ENCODE measurements around the gene CCDC85A.

CCDC85A gene

DNA sequence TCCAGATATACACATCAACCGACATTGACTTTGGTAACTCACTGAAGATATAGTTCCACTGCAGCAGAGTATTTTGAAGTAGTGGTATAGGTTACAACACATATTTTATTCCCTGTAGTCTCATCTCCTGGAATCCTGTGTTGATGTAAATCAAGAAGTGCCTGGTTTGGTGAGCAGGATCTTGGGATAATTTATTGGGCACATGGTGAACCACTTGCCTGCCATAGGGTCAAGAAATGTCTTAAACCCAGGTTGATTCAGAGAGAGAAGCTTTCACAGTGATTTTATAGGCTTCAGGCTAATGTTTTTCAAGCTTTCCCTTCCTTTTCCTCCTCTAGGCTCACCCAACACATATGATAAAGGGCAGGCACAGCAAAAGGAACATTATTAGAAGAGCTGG is 24.6 kb downstream of the CCDC85A start:
- TF ChIP-seq, protein P1, sequence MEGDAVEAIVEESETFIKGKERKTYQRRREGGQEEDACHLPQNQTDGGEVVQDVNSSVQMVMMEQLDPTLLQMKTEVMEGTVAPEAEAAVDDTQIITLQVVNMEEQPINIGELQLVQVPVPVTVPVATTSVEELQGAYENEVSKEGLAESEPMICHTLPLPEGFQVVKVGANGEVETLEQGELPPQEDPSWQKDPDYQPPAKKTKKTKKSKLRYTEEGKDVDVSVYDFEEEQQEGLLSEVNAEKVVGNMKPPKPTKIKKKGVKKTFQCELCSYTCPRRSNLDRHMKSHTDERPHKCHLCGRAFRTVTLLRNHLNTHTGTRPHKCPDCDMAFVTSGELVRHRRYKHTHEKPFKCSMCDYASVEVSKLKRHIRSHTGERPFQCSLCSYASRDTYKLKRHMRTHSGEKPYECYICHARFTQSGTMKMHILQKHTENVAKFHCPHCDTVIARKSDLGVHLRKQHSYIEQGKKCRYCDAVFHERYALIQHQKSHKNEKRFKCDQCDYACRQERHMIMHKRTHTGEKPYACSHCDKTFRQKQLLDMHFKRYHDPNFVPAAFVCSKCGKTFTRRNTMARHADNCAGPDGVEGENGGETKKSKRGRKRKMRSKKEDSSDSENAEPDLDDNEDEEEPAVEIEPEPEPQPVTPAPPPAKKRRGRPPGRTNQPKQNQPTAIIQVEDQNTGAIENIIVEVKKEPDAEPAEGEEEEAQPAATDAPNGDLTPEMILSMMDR (conservative IDR thresholded peaks at IDR 0.05), result no peak
- TF ChIP-seq ZFX (IDR thresholded peaks at IDR 0.05), result no peak
- no peak overlapping the region for H3K27ac ChIP-seq

DNA sequence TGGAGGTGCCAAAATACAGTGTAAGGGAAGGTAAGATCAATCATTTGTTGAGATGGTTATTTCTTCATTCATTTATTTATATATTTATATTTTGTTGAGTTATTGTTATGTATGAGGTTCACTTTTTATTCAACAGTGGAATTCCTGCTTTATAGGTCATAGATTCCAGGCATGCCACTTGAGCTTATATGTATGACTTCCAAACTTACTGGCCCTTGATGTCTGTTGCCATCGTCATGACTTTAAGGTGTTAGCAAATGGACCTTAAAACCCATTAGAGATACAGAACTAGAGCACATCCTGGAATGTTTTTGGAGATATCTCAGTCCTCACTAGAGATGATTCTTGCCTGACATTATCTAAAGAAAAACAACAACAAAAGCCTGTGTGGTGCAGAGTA is 25.9 kb downstream of the CCDC85A start:
- TF ChIP-seq ZFX (IDR thresholded peaks at IDR 0.05), result no peak
- TF ChIP-seq, protein P1 (conservative IDR thresholded peaks at IDR 0.05), result no peak
- H3K27ac ChIP-seq, result no peak overlapping the region

DNA sequence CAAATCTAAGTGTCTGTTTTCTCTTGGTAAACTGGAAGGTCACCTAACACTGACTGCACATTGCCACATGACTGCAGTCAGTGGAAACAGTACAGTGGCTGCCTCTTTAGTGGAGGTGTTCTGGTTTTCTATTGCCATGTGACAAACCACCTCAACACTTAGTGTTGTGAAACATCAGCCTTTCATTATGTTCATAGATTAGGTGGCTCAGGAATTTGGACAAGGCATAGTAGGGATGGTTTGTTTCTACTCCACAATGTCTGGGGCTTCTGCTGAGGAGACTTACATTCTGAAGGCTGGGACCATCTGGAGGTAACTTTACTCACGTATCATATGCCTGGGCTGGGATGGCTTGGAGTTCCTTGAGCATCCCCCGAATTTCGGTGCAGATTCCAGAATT is 26.5 kb downstream of the CCDC85A start:
- no peak for TF ChIP-seq ZFX (IDR thresholded peaks at IDR 0.05)
- TF ChIP-seq, protein P1 (conservative IDR thresholded peaks at IDR 0.05), result no peak
- H3K27ac ChIP-seq, result no peak overlapping the region

DNA sequence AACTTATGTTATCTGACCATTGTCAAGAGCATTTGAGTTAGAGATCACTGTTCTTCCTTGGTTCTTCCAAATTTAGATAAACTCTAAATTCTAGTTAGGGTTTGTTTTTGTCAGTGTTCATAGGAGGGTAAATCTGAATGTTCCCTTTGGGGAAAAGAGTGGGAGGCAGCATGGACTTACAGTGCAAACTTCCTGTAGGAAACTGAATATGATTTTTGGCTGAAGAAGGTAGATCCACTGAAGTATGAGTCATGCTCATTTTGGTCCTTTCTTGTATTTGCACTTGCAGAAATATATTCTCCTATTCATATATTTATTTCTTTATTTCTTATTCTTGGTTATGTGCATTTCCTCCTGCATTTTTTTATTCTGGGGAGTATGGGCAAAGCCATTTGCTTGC is 27.3 kb downstream of the CCDC85A start:
- no peak for TF ChIP-seq ZFX (IDR thresholded peaks at IDR 0.05)
- TF ChIP-seq, protein P1 (conservative IDR thresholded peaks at IDR 0.05), result no peak
- H3K27ac ChIP-seq, result no peak overlapping the region

DNA sequence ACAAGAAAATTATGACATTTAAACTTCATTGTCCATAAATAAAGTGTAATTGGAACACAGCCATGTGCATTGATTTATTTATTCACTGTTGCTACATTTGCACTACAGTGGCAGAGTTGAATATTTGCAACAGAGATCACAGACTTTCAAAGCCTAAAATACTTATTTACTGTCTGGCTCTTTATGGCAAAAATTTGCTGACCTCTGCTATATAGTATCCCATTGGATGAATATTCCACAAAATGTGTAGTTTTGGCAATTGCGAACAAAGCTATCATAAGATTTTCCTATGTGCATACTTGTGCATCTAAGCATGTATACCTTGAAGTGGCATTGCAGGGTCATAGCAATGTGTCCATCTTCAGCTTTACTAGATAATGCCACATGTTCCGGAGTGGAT is 32.1 kb downstream of the CCDC85A start:
- H3K27ac ChIP-seq, result no peak overlapping the region
- no peak for TF ChIP-seq ZFX (IDR thresholded peaks at IDR 0.05)
- TF ChIP-seq, protein P1 (conservative IDR thresholded peaks at IDR 0.05), result no peak

DNA sequence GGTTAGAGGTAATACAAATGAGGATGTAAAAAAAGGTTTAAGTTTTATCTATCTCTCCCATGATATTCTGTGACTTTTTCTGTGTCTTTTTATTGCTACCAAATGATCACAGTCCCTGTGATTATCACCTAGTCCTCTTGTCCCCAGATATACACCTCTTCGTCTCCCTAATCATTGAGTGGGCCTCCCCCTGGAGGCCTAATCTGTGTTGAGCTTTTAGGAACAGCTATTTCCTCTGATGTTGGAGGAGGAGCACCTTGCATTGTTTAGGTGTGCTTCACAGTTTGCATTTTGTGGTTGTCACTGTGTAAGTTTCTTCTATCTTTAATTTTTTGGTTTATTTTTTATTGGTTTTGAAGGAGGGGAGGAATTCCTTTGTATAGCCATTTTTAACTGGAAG is 33.3 kb downstream of the CCDC85A start:
- no peak for TF ChIP-seq ZFX (IDR thresholded peaks at IDR 0.05)
- TF ChIP-seq, protein P1 (conservative IDR thresholded peaks at IDR 0.05), result no peak
- H3K27ac ChIP-seq, result no peak overlapping the region

DNA sequence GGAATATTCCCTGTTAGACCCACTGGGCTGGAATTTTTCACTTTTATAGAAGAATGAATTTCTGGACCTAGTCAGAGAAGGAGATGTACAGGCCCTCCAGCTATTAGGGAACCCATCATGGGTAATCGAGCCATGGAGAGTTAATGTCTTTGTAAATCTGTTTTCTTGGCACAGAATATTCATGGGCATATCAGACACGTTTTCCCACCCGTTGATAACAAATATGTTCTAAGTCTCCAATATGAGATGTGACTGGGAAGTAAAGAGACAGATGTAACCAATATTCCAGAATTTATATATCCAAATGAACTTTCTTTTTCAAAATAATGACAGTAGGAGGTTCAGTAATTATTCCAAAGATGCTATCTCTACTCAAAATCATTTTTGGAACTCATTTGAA is 38.7 kb downstream of the CCDC85A start:
- H3K27ac ChIP-seq, result no peak overlapping the region
- TF ChIP-seq ZFX (IDR thresholded peaks at IDR 0.05), result no peak
- TF ChIP-seq, protein P1 (conservative IDR thresholded peaks at IDR 0.05), result no peak

Measured in C4-2B (cell line).